ENCODE data around the gene ORC3. TPM values are rescaled to one million over a fixed set of nuclear protein-coding genes. Genes with fewer than 3 reads are reported as not detected.

ORC3 gene
- total RNA-seq, 3 donors from 2014 or later, result 15.9 to 17.3 (median 16.1) TPM

DNA sequence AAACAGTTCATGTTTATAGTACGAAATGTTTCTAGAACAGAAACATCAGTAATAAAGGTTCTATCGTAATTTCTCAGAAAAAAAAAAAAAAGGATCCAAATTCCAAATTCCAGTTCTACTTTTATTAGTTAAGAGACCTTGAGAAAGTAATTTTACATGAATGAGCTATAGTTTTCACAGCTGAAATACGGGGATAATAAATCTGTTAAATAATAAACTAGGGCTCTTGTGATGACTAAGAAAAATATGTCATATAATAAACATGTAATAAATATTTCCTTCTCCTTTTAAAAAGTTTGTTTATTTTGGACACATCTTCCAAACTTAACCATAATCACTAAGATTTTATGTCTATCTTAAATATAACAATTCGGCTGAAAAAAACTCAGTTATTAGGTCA lies 17.9 kb upstream of the ORC3 start:
- intact Hi-C loops (cut with DNase I, micrococcal nuclease), result no loop called here
- H3K36me3 ChIP-seq (ENCODE audit: low read depth), result no peaks in the 10 kb centered on the region
- no peaks in the 10 kb centered on the region for H3K9me3 ChIP-seq
- no peak for TF ChIP-seq CTCF (IDR thresholded peaks at IDR 0.05)
- DNase-seq (no peak), ATAC-seq (no peak)
- H3K4me1 ChIP-seq (ENCODE audit: low read depth), result peaks cover 22% of the 10 kb centered on the region
- no peak overlapping the region for H3K4me3 ChIP-seq

DNA sequence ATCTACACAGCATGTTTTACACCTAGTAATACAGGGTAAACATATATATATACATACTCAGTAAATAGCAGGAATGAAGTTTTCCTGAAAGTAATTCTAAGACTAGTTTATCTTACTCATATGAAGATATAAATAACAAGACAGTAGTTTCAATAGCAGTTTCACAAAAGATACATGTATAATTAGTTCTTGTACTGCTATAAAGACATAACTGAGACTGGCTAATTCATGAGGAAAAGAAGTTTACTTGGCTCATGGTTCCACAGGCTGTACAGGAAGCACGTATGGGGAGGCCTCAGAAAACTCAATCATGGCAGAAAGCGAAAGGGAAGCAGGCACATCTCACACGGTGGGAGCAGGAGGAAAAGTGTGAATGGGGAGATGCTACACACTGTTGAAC lies 17.1 kb upstream of the ORC3 start:
- DNase-seq, result no peak

GRCh38 chr6:87573307-87574024 lies 16.5 kb upstream of the ORC3 start:
- intact Hi-C loops (cut with DNase I, micrococcal nuclease), result no loop called here
- H3K4me3 ChIP-seq, result no peak overlapping the region
- ATAC-seq (no peak), DNase-seq (no peak)
- H3K9me3 ChIP-seq, result no peaks in the 10 kb centered on the region
- H3K4me1 ChIP-seq (ENCODE audit: low read depth), result peaks cover 22% of the 10 kb centered on the region
- TF ChIP-seq CTCF (IDR thresholded peaks at IDR 0.05), result no peak
- no peaks in the 10 kb centered on the region for H3K36me3 ChIP-seq (ENCODE audit: low read depth)

More for the DNA sequence above, 17.1 kb upstream of the ORC3 start:
- TF ChIP-seq CTCF (IDR thresholded peaks at IDR 0.05), result no peak
- intact Hi-C loops (cut with DNase I, micrococcal nuclease), result no loop called here
- Histone ChIP-seq H3K4me3 (no peak overlapping the region), H3K36me3 (ENCODE audit: low read depth) (no peaks in the 10 kb centered on the region), H3K4me1 (ENCODE audit: low read depth) (peaks cover 22% of the 10 kb centered on the region), H3K9me3 (no peaks in the 10 kb centered on the region)
- ATAC-seq, result no peak

- H3K9me3 ChIP-seq, result no peaks in the 10 kb centered on the region
- H3K4me1 ChIP-seq (ENCODE audit: low read depth), result peaks cover 22% of the 10 kb centered on the region
- intact Hi-C loops (cut with DNase I, micrococcal nuclease), result no loop called here
- ATAC-seq (no peak), DNase-seq (no peak)
- H3K4me3 ChIP-seq, result no peak overlapping the region
- no peaks in the 10 kb centered on the region for H3K36me3 ChIP-seq (ENCODE audit: low read depth)
- TF ChIP-seq CTCF (IDR thresholded peaks at IDR 0.05), result no peak
Observed at GRCh38 chr6:87574237-87574804, 15.6 kb upstream of the ORC3 start.

- H3K9me3 ChIP-seq, result no peaks in the 10 kb centered on the region
- TF ChIP-seq CTCF (IDR thresholded peaks at IDR 0.05), result no peak
- no peak overlapping the region for H3K4me3 ChIP-seq
- intact Hi-C loops (cut with DNase I, micrococcal nuclease), result no loop called here
- DNase-seq (peak in 1 of 3 donors; percentile 19), ATAC-seq (peak; percentile 92)
- H3K4me1 ChIP-seq (ENCODE audit: low read depth), result peaks cover 22% of the 10 kb centered on the region
- H3K36me3 ChIP-seq (ENCODE audit: low read depth), result no peaks in the 10 kb centered on the region
Observed at GRCh38 chr6:87575423-87575822, 14.5 kb upstream of the ORC3 start.

Measured in mucosa of descending colon (tissue), 3 donors.